Activated CD4-positive, alpha-beta T cell treated with anti-CD3 and anti-CD28 coated beads for 36 hours (primary cell): ENCODE measurements around the gene KRT9. TPM values are rescaled to one million over a fixed set of nuclear protein-coding genes. Genes with fewer than 3 reads are reported as not detected.
"Not testable (repeated sequence)": the region's sequence is repeated elsewhere in the genome, so short reads cannot be mapped to it uniquely, and the experiment has no call there.

Experiments
- ATAC-seq: fragments of 200-7000 bp; cut with Tn5 transposase; one replicate; pipeline ENCODE4 v1.10.0; 2021; ENCODE audit warnings: mild to moderate bottlenecking, moderate library complexity
- CTCF ChIA-PET: fragments of 350-600 bp; sonication (Branson Sonifier 250); formaldehyde crosslinking; loops from one replicate; lab custom pipeline; 2021; ENCODE audit warnings: antibody characterized with exemption; lab: Charles Lee
- POLR2A ChIA-PET: fragments of 350-600 bp; sonication (Branson Sonifier 250); formaldehyde crosslinking; loops from one replicate; lab custom pipeline; 2021; ENCODE audit warnings: antibody characterized with exemption, inconsistent platforms; lab: Charles Lee
- DNase-seq: peaks from one replicate; pipeline ENCODE4 v3.0.0-alpha.2; 2020
- H3K27ac Mint-ChIP-seq: one replicate; pipeline ENCODE4 v1.8.0; 2021; ENCODE audit warnings: mixed read lengths
- H3K27me3 Mint-ChIP-seq: one replicate; pipeline ENCODE4 v1.8.0; 2021; ENCODE audit warnings: mixed read lengths
- H3K36me3 Mint-ChIP-seq: one replicate; pipeline ENCODE4 v1.8.0; 2021; ENCODE audit warnings: low read depth, mixed read lengths
- H3K4me1 Mint-ChIP-seq: one replicate; pipeline ENCODE4 v1.8.0; 2021; ENCODE audit warnings: mixed read lengths
- H3K4me3 Mint-ChIP-seq: one replicate; pipeline ENCODE4 v1.8.0; 2021; ENCODE audit warnings: mild to moderate bottlenecking, moderate library complexity, mixed read lengths
- H3K9me3 Mint-ChIP-seq: one replicate; pipeline ENCODE4 v1.8.0; 2021; ENCODE audit warnings: low read depth, mixed read lengths
- intact Hi-C, 2 experiments: fragments of 100-400 bp; cut with DNase I in 1 of 2; cut with micrococcal nuclease in 1 of 2; formaldehyde crosslinking; loops; one replicate each; pipeline versions ENCODE4 v1.14.2 to v1.15.1; 2022 to 2024; cut with DNase I, micrococcal nuclease
- total RNA-seq, 2 experiments: library from RNA; stranded (reverse); gene quantifications; one replicate each; pipeline ENCODE4 v1.2.3, GENCODE V29; 2021

The KRT9 gene
- total RNA-seq, 2 experiments from 2014 or later: not detected

GRCh38 chr17:41549596-41550039, 22.2 kb downstream of the KRT9 start:
- H3K4me3 Mint-ChIP-seq: no peak overlapping the region
- POLR2A ChIA-PET: interaction anchor here (1.0 to 1.1 kb wide), 2 partner anchors 102 to 140 kb away, joined by 4 to 5 read pairs; no protein-coding TSS in a partner anchor

GRCh38 chr17:41548844-41549595, 22.8 kb downstream of the KRT9 start:
- Mint-ChIP-seq H3K27ac (peak overlapping the region; percentile 42), H3K4me1 (peaks cover 22% of the 10 kb centered on the region), H3K4me3 (no peak overlapping the region), H3K36me3 (no peaks in the 10 kb centered on the region), H3K27me3 (peaks cover 10% of the 10 kb centered on the region), H3K9me3 (peaks cover 4% of the 10 kb centered on the region)
- intact Hi-C loops: loop anchor here (1.0 to 5.0 kb wide), 13 partner anchors 30 to 927 kb away; no protein-coding TSS in a partner anchor
- CTCF ChIA-PET: interaction anchor here (0.6 to 6.5 kb wide), 56 partner anchors 8 to 958 kb away, joined by 3 to 73 read pairs (median 4); partner anchors contain the start of genes KRT36 and KRT40
- peak; percentile 93 for DNase-seq
- POLR2A ChIA-PET: interaction anchor here (0.6 to 1.1 kb wide), 4 partner anchors 102 to 145 kb away, joined by 3 to 5 read pairs (median 4); partner anchors contain the start of gene EIF1
- peak; percentile 81 for ATAC-seq

More at GRCh38 chr17:41549596-41550039, 22.2 kb downstream of the KRT9 start:
- intact Hi-C loops: loop anchor here (1.0 to 5.0 kb wide), 12 partner anchors 30 to 927 kb away; no protein-coding TSS in a partner anchor
- Mint-ChIP-seq H3K4me1 (peaks cover 22% of the 10 kb centered on the region), H3K27ac (no peak overlapping the region), H3K36me3 (no peaks in the 10 kb centered on the region), H3K27me3 (peaks cover 12% of the 10 kb centered on the region), H3K9me3 (peaks cover 4% of the 10 kb centered on the region)
- DNase-seq (no peak), ATAC-seq (no peak)
- CTCF ChIA-PET: interaction anchor here (0.6 to 6.5 kb wide), 42 partner anchors 9 to 734 kb away, joined by 3 to 73 read pairs (median 5); no protein-coding TSS in a partner anchor

- intact Hi-C loops: loop anchor here in 1 of 2 experiments (1.0 to 5.0 kb wide), 7 partner anchors 62 to 926 kb away; no protein-coding TSS in a partner anchor
- peaks cover 4% of the 10 kb centered on the region for H3K9me3 Mint-ChIP-seq
- no peaks in the 10 kb centered on the region for H3K36me3 Mint-ChIP-seq
- POLR2A ChIA-PET: interaction anchor here (0.5 to 1.0 kb wide), 2 partner anchors 98 to 144 kb away, joined by 3 read pairs; no protein-coding TSS in a partner anchor
- H3K4me3 Mint-ChIP-seq: no peak overlapping the region
- H3K4me1 Mint-ChIP-seq: peaks cover 22% of the 10 kb centered on the region
- ATAC-seq: peak; percentile 89
- no peak overlapping the region for H3K27ac Mint-ChIP-seq
- DNase-seq: peak; percentile 91
- H3K27me3 Mint-ChIP-seq: peaks cover 9% of the 10 kb centered on the region
- CTCF ChIA-PET: interaction anchor here (0.6 to 6.5 kb wide), 41 partner anchors 8 to 743 kb away, joined by 3 to 73 read pairs (median 6); partner anchors contain the start of genes KRT36 and KRT40
Observed at GRCh38 chr17:41547921-41548843, 23.7 kb downstream of the KRT9 start.

- peaks cover 4% of the 10 kb centered on the region for H3K9me3 Mint-ChIP-seq
- intact Hi-C loops: loop anchor here in 1 of 2 experiments (5.0 kb wide), 2 partner anchors 210 to 925 kb away; no protein-coding TSS in a partner anchor
- DNase-seq: no peak
- no peak overlapping the region for H3K4me3 Mint-ChIP-seq
- H3K27me3 Mint-ChIP-seq: peaks cover 3% of the 10 kb centered on the region
- ATAC-seq: no peak
- H3K36me3 Mint-ChIP-seq: no peaks in the 10 kb centered on the region
- H3K4me1 Mint-ChIP-seq: peaks cover 22% of the 10 kb centered on the region
- ChIA-PET CTCF (interaction anchor here (0.6 to 6.5 kb wide), 14 partner anchors 12 to 742 kb away, joined by 3 to 73 read pairs (median 10); no protein-coding TSS in a partner anchor), POLR2A (interaction anchor here (0.5 kb wide), 1 partner anchor 98 kb away, joined by 3 read pairs; no protein-coding TSS in a partner anchor)
- H3K27ac Mint-ChIP-seq: no peak overlapping the region
Observed at GRCh38 chr17:41547378-41547841, 24.4 kb downstream of the KRT9 start.

- ChIA-PET CTCF (interaction anchor here (0.6 kb wide), 1 partner anchor 590 kb away, joined by 3 read pairs; no protein-coding TSS in a partner anchor), POLR2A (no interaction called here)
- ATAC-seq (no peak), DNase-seq (no peak)
- H3K4me1 Mint-ChIP-seq: peaks cover 22% of the 10 kb centered on the region
- intact Hi-C loops: loop anchor here in 1 of 2 experiments (5.0 kb wide), 2 partner anchors 210 to 925 kb away; no protein-coding TSS in a partner anchor
- peaks cover 4% of the 10 kb centered on the region for H3K9me3 Mint-ChIP-seq
- H3K36me3 Mint-ChIP-seq: no peaks in the 10 kb centered on the region
- H3K27ac Mint-ChIP-seq: no peak overlapping the region
- H3K4me3 Mint-ChIP-seq: no peak overlapping the region
- peaks cover 3% of the 10 kb centered on the region for H3K27me3 Mint-ChIP-seq
Observed at GRCh38 chr17:41546819-41547218, 25.0 kb downstream of the KRT9 start.

- POLR2A ChIA-PET: no interaction called here
- H3K36me3 Mint-ChIP-seq: no peaks in the 10 kb centered on the region
- intact Hi-C loops: loop anchor here in 1 of 2 experiments (5.0 kb wide), 2 partner anchors 209 to 924 kb away; no protein-coding TSS in a partner anchor
- peaks cover 22% of the 10 kb centered on the region for H3K4me1 Mint-ChIP-seq
- H3K4me3 Mint-ChIP-seq: no peak overlapping the region
- peaks cover 3% of the 10 kb centered on the region for H3K27me3 Mint-ChIP-seq
- CTCF ChIA-PET: interaction anchor here (2.5 kb wide), 1 partner anchor 103 kb away, joined by 7 read pairs; no protein-coding TSS in a partner anchor
- H3K27ac Mint-ChIP-seq: no peak overlapping the region
- ATAC-seq (no peak), DNase-seq (no peak)
- peaks cover 4% of the 10 kb centered on the region for H3K9me3 Mint-ChIP-seq
Observed at GRCh38 chr17:41545829-41546410, 25.9 kb downstream of the KRT9 start.

GRCh38 chr17:41544935-41545334, 26.9 kb downstream of the KRT9 start:
- peaks cover 4% of the 10 kb centered on the region for H3K9me3 Mint-ChIP-seq
- intact Hi-C loops: loop anchor here in 1 of 2 experiments (5.0 kb wide), 2 partner anchors 208 to 923 kb away; no protein-coding TSS in a partner anchor
- no peak overlapping the region for H3K27ac Mint-ChIP-seq
- H3K36me3 Mint-ChIP-seq: no peaks in the 10 kb centered on the region
- ATAC-seq (no peak), DNase-seq (no peak)
- H3K4me1 Mint-ChIP-seq: peaks cover 22% of the 10 kb centered on the region
- H3K4me3 Mint-ChIP-seq: no peak overlapping the region
- ChIA-PET POLR2A (interaction anchor here (0.6 to 0.7 kb wide), 2 partner anchors 34 to 100 kb away, joined by 3 to 6 read pairs; no protein-coding TSS in a partner anchor), CTCF (interaction anchor here (1.4 to 2.5 kb wide), 2 partner anchors 102 to 104 kb away, joined by 3 to 7 read pairs; no protein-coding TSS in a partner anchor)
- H3K27me3 Mint-ChIP-seq: peaks cover 3% of the 10 kb centered on the region

- Mint-ChIP-seq H3K27ac (no peak overlapping the region), H3K4me1 (peaks cover 22% of the 10 kb centered on the region), H3K9me3 (peaks cover 4% of the 10 kb centered on the region), H3K4me3 (no peak overlapping the region), H3K36me3 (no peaks in the 10 kb centered on the region), H3K27me3 (peaks cover 3% of the 10 kb centered on the region)
- ChIA-PET POLR2A (interaction anchor here (0.6 to 0.7 kb wide), 2 partner anchors 35 to 101 kb away, joined by 3 to 6 read pairs; no protein-coding TSS in a partner anchor), CTCF (interaction anchor here (1.4 to 2.5 kb wide), 2 partner anchors 103 to 105 kb away, joined by 3 to 7 read pairs; no protein-coding TSS in a partner anchor)
- intact Hi-C loops: no loop called here
- DNase-seq (no peak), ATAC-seq (no peak)
Observed at GRCh38 chr17:41544491-41544892, 27.4 kb downstream of the KRT9 start.

GRCh38 chr17:41542786-41543185, 29.1 kb downstream of the KRT9 start:
- H3K27ac Mint-ChIP-seq, H3K4me3 Mint-ChIP-seq, intact Hi-C loops, POLR2A ChIA-PET, ATAC-seq, H3K36me3 Mint-ChIP-seq, H3K9me3 Mint-ChIP-seq, H3K4me1 Mint-ChIP-seq, H3K27me3 Mint-ChIP-seq, DNase-seq: not testable (repeated sequence)
- CTCF ChIA-PET: interaction anchor here (0.6 kb wide), 1 partner anchor 132 kb away, joined by 3 read pairs; no protein-coding TSS in a partner anchor
